ENCODE results near the gene GPR75. TPM values are rescaled to one million over a fixed set of nuclear protein-coding genes. Genes with fewer than 3 reads are reported as not detected.
"Not testable (repeated sequence)": the region's sequence is repeated elsewhere in the genome, so short reads cannot be mapped to it uniquely, and the experiment has no call there.

GPR75 gene
- total RNA-seq, 1 experiment from 2014 or later = 3.9 TPM

DNA sequence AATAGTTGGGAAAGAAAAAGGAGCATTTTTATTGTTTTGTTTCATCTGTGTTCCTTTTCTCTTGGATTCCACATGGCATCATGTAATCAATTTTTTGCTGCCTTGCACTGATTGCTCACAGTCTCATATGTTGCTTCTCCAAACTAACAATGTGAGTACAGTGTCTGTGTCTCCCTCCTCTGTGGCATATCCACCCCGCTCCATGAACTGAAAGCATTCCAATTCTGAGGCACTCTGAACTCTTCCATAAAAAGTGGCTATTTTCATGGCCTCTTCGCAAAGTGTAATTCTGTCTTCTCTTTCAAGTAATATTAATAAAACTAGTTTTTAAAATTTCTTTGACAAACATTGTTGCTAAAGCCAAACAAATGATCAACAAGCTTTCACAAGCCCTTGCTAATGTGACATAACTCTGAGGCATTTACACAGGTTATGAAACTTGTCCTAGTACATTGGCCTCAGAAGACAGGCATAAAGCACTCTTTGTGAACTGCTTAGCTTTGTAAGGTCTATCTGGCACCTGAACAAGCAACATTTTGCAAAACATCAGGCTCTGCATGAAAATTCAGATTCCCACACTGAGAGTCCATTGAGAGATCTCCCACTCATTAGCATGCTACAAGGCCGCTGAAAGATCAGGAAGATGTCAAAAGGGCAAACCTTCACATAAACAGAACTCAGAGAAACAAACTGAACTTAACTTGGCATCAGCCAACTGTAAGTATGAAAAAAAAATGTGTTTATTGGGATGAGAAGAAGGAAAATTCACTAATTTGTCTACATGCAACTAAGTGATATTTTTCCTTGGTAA is 33.0 kb downstream of the GPR75 start:
- Histone ChIP-seq H3K27me3 (replicated peaks; ENCODE audit: control insufficient read depth, insufficient read depth, low read length) (no peaks in the 10 kb centered on the region), H3K4me3 (ENCODE audit: low read depth, low read length) (no peak overlapping the region), H3K9me3 (no peaks in the 10 kb centered on the region), H3K4me1 (no peaks in the 10 kb centered on the region), H3K36me3 (ENCODE audit: control insufficient read depth, insufficient read depth, low read length) (no peaks in the 10 kb centered on the region)
- H3K27ac Mint-ChIP-seq (ENCODE audit: unreplicated experiment) = no peak overlapping the region
- no TSS peak for BruUV-seq (replicated peaks)
- H3K4me3 Mint-ChIP-seq (ENCODE audit: unreplicated experiment) = no peak overlapping the region
- peak in 1 of 2 experiments; percentile 14 for DNase-seq
- no peaks in the 10 kb centered on the region for H3K4me1 Mint-ChIP-seq (ENCODE audit: low read depth, unreplicated experiment)
- ChIA-PET POLR2A (no interaction called here), CTCF (no interaction called here)
- H3K36me3 Mint-ChIP-seq (ENCODE audit: insufficient read depth, unreplicated experiment) = no peaks in the 10 kb centered on the region
- TF ChIP-seq, protein P1, sequence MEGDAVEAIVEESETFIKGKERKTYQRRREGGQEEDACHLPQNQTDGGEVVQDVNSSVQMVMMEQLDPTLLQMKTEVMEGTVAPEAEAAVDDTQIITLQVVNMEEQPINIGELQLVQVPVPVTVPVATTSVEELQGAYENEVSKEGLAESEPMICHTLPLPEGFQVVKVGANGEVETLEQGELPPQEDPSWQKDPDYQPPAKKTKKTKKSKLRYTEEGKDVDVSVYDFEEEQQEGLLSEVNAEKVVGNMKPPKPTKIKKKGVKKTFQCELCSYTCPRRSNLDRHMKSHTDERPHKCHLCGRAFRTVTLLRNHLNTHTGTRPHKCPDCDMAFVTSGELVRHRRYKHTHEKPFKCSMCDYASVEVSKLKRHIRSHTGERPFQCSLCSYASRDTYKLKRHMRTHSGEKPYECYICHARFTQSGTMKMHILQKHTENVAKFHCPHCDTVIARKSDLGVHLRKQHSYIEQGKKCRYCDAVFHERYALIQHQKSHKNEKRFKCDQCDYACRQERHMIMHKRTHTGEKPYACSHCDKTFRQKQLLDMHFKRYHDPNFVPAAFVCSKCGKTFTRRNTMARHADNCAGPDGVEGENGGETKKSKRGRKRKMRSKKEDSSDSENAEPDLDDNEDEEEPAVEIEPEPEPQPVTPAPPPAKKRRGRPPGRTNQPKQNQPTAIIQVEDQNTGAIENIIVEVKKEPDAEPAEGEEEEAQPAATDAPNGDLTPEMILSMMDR (IDR thresholded peaks at IDR 0.05; ENCODE audit: insufficient read depth in 1 of 2, low read depth in 1 of 2, low read length in 1 of 2, severe bottlenecking in 1 of 2, unreplicated experiment in 1 of 2) = no peak
- intact Hi-C loops (cut with micrococcal nuclease; ENCODE audit: unreplicated experiment) = loop anchor here (10.0 kb wide), 1 partner anchor 402 kb away; no protein-coding TSS in a partner anchor
- no peaks in the 10 kb centered on the region for H3K9me3 Mint-ChIP-seq (ENCODE audit: unreplicated experiment)
- no peaks in the 10 kb centered on the region for H3K27me3 Mint-ChIP-seq (ENCODE audit: insufficient read depth, unreplicated experiment)

DNA sequence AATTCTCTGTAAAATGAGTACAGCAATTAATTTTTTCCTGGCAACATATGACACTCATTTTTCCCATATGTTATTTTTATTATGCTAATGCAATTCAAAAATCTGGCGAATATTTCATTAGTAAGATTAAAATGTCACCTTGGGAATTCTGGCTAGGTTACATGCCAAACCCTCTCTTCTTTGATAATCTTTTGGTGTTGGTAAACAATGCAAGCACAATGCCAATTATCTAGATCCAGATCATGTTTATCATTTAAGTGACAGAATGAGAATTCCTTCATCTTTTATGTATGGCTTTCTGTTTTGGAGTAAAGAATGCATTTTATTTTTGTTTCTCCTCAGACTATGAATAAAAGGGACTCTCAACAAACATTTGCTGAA is 33.7 kb downstream of the GPR75 start:
- Mint-ChIP-seq H3K4me1 (ENCODE audit: low read depth, unreplicated experiment) (no peaks in the 10 kb centered on the region), H3K36me3 (ENCODE audit: insufficient read depth, unreplicated experiment) (no peaks in the 10 kb centered on the region), H3K4me3 (ENCODE audit: unreplicated experiment) (no peak overlapping the region), H3K9me3 (ENCODE audit: unreplicated experiment) (no peaks in the 10 kb centered on the region), H3K27me3 (ENCODE audit: insufficient read depth, unreplicated experiment) (no peaks in the 10 kb centered on the region), H3K27ac (ENCODE audit: unreplicated experiment) (no peak overlapping the region)
- POLR2A ChIA-PET = no interaction called here
- CTCF ChIA-PET = no interaction called here
- intact Hi-C loops (cut with micrococcal nuclease; ENCODE audit: unreplicated experiment) = loop anchor here (10.0 kb wide), 1 partner anchor 401 kb away; no protein-coding TSS in a partner anchor
- Histone ChIP-seq H3K27me3 (replicated peaks; ENCODE audit: control insufficient read depth, insufficient read depth, low read length) (no peaks in the 10 kb centered on the region), H3K4me1 (no peaks in the 10 kb centered on the region), H3K36me3 (ENCODE audit: control insufficient read depth, insufficient read depth, low read length) (no peaks in the 10 kb centered on the region), H3K4me3 (ENCODE audit: low read depth, low read length) (no peak overlapping the region), H3K9me3 (no peaks in the 10 kb centered on the region)
- TF ChIP-seq, protein P1 (IDR thresholded peaks at IDR 0.05; ENCODE audit: insufficient read depth in 1 of 2, low read depth in 1 of 2, low read length in 1 of 2, severe bottlenecking in 1 of 2, unreplicated experiment in 1 of 2) = no peak
- DNase-seq = no peak
- BruUV-seq (replicated peaks) = no TSS peak

DNA sequence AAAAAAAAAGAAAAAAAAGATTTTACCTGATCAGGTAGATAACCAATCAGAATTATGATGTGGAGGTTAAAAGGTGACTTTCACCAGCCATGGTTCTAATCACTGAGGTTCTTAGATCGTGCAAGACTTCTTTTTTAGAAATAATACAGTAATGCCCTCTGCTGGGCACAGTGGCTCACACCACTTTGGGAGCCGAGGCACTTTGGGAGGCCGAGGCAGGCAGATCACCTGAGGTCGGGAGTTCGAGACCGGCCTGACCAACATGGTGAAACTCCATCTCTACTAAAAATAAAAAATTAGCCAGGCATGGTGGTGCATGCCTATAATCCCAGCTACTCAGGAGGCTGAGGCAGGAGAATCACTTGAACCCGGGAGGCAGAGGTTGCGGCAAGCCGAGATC is 36.1 kb downstream of the GPR75 start:
- BruUV-seq (replicated peaks); H3K4me3 ChIP-seq (ENCODE audit: low read depth, low read length); CTCF ChIA-PET; H3K27me3 Mint-ChIP-seq (ENCODE audit: insufficient read depth, unreplicated experiment); H3K9me3 Mint-ChIP-seq (ENCODE audit: unreplicated experiment); H3K4me1 Mint-ChIP-seq (ENCODE audit: low read depth, unreplicated experiment); H3K36me3 ChIP-seq (ENCODE audit: control insufficient read depth, insufficient read depth, low read length); POLR2A ChIA-PET; H3K9me3 ChIP-seq; H3K4me1 ChIP-seq; H3K27me3 ChIP-seq (replicated peaks; ENCODE audit: control insufficient read depth, insufficient read depth, low read length); H3K27ac Mint-ChIP-seq (ENCODE audit: unreplicated experiment); H3K36me3 Mint-ChIP-seq (ENCODE audit: insufficient read depth, unreplicated experiment); H3K4me3 Mint-ChIP-seq (ENCODE audit: unreplicated experiment): not testable (repeated sequence)
- DNase-seq = peak in 1 of 2 experiments; percentile 30
- intact Hi-C loops (cut with micrococcal nuclease; ENCODE audit: unreplicated experiment) = loop anchor here (2.0 to 10.0 kb wide), 2 partner anchors 37 to 399 kb away; partner anchors contain the start of genes ASB3 and ERLEC1

Data from Caco-2 (cell line).